Tibial nerve (tissue), 4 donors: Measurements from ENCODE around the gene ZNF618. TPM values are rescaled to one million over a fixed set of nuclear protein-coding genes. Genes with fewer than 3 reads are reported as not detected.

Experiments used
- DNase-seq, 2 donors: peaks; one replicate each; pipeline ENCODE4 v3.0.0-alpha.2; 2019; ENCODE audit warnings: low spot score in 2 of 2
- H3K27ac ChIP-seq, 4 donors: fragments of 200-600 bp; sonication (generic) in 3 of 4; one replicate each; pipeline ENCODE4 v1.5.1; 2017 to 2019; ENCODE audit warnings: mild to moderate bottlenecking in 1 of 4
- H3K27me3 ChIP-seq, 2 donors: fragments of 200-600 bp; sonication (generic) in 1 of 2; one replicate each; pipeline versions ENCODE4 v1.5.1 to v1.6.0; 2017 to 2019
- H3K36me3 ChIP-seq, 3 donors: fragments of 200-600 bp; sonication (generic); one replicate each; pipeline ENCODE4 v1.5.1; 2018 to 2019
- H3K4me1 ChIP-seq, 4 donors: fragments of 200-600 bp; sonication (generic) in 3 of 4; one replicate each; pipeline ENCODE4 v1.5.1; 2017 to 2019
- H3K4me3 ChIP-seq, 4 donors: fragments of 200-600 bp; sonication (generic) in 3 of 4; one replicate each; pipeline ENCODE4 v1.5.1; 2017 to 2019; ENCODE audit warnings: mild to moderate bottlenecking in 1 of 4, moderate library complexity in 1 of 4
- H3K9me3 ChIP-seq, 4 donors: fragments of 200-600 bp; sonication (generic) in 3 of 4; one replicate each; pipeline ENCODE4 v1.5.1; 2017 to 2019
- CTCF ChIP-seq, 5 experiments: fragments of 200-600 bp in 3 of 5; fragments of 450-650 bp in 2 of 5; sonication (generic) in 3 of 5; IDR thresholded peaks; one replicate each; pipeline ENCODE4 v1.5.1; 2016 to 2019; ENCODE audit warnings: antibody characterized with exemption in 5 of 5, mild to moderate bottlenecking in 3 of 5, moderate library complexity in 2 of 5
- EP300 ChIP-seq, 2 donors: sonication (generic); formaldehyde crosslinking; IDR thresholded peaks; one replicate each; pipeline ENCODE4 v1.6.1; 2017; ENCODE audit warnings: antibody characterized with exemption in 2 of 2, mild to moderate bottlenecking in 1 of 2
- POLR2A ChIP-seq, 2 donors: fragments of 450-650 bp; IDR thresholded peaks; one replicate each; pipeline ENCODE4 v1.6.1; 2017; ENCODE audit warnings: antibody characterized with exemption in 2 of 2, mild to moderate bottlenecking in 2 of 2, moderate library complexity in 2 of 2
- WGBS, 2 donors: methylation state at CpG; one replicate each; pipeline ENCODE4 v1.1.5; 2018; 5-methylcytosine and 5-hydroxymethylcytosine counted together
- total RNA-seq, 4 donors: library from RNA; depleted of rRNA; stranded (reverse); fragments of >200 nt; gene quantifications; one replicate each; pipeline ENCODE4 v1.1.0, GENCODE V29; 2016

Gene ZNF618
- total RNA-seq, 4 donors from 2014 or later: 7.3 to 11.6 (median 9.0) TPM

GRCh38 chr9:113858282-113858681, 17.8 kb upstream of the ZNF618 start:
- Histone ChIP-seq H3K4me3 (no peak overlapping the region), H3K27me3 (no peaks in the 10 kb centered on the region), H3K36me3 (no peaks in the 10 kb centered on the region), H3K27ac (peak overlapping the region in 1 of 4 donors; percentile 22), H3K4me1 (peaks cover 0 to 6% (median 0%) of the 10 kb centered on the region in 4 donors), H3K9me3 (no peaks in the 10 kb centered on the region)
- TF ChIP-seq POLR2A (IDR thresholded peaks at IDR 0.05): no peak
- TF ChIP-seq EP300 (IDR thresholded peaks at IDR 0.05): no peak
- no peak for TF ChIP-seq CTCF (IDR thresholded peaks at IDR 0.05)
- no peak for DNase-seq
- WGBS, 2 donors: 59 to 67% methylated on average over 1 of the region's 1 CpG

DNA sequence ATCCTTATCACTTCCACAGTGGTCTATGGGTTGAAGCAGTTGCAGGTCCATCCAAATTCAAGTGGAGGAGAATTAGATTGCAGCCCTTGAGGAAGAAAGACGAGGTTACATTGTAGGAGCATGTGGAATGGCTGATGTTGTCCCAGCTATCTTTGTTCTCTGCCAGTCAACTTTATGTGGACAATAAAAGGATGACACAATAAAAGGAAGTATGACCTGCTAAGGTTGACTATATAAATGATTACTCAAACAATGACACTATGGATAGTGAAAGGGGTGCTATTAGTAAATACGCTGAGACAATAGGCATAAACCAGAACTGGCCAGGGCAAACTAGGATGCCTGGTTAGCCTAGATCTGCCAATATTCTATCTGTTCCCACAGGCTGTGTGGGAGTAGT, 12.8 kb upstream of the ZNF618 start:
- Histone ChIP-seq H3K9me3 (no peaks in the 10 kb centered on the region), H3K4me1 (no peaks in the 10 kb centered on the region), H3K27ac (no peak overlapping the region), H3K27me3 (no peaks in the 10 kb centered on the region), H3K4me3 (no peak overlapping the region), H3K36me3 (no peaks in the 10 kb centered on the region)
- 88 to 93% methylated on average over 2 of the region's 2 CpGs for WGBS, 2 donors
- no peak for DNase-seq
- no peak for TF ChIP-seq EP300 (IDR thresholded peaks at IDR 0.05)
- TF ChIP-seq CTCF (IDR thresholded peaks at IDR 0.05): no peak
- no peak for TF ChIP-seq POLR2A (IDR thresholded peaks at IDR 0.05)

GRCh38 chr9:113868501-113868900, 7.6 kb upstream of the ZNF618 start:
- Histone ChIP-seq H3K36me3 (no peaks in the 10 kb centered on the region), H3K27ac (no peak overlapping the region), H3K4me3 (no peak overlapping the region), H3K4me1 (no peaks in the 10 kb centered on the region), H3K27me3 (no peaks in the 10 kb centered on the region), H3K9me3 (no peaks in the 10 kb centered on the region)
- DNase-seq: no peak
- 59 to 68% methylated on average over 3 of the region's 3 CpGs for WGBS, 2 donors
- no peak for TF ChIP-seq CTCF (IDR thresholded peaks at IDR 0.05)
- no peak for TF ChIP-seq EP300 (IDR thresholded peaks at IDR 0.05)
- TF ChIP-seq POLR2A (IDR thresholded peaks at IDR 0.05): no peak

DNA sequence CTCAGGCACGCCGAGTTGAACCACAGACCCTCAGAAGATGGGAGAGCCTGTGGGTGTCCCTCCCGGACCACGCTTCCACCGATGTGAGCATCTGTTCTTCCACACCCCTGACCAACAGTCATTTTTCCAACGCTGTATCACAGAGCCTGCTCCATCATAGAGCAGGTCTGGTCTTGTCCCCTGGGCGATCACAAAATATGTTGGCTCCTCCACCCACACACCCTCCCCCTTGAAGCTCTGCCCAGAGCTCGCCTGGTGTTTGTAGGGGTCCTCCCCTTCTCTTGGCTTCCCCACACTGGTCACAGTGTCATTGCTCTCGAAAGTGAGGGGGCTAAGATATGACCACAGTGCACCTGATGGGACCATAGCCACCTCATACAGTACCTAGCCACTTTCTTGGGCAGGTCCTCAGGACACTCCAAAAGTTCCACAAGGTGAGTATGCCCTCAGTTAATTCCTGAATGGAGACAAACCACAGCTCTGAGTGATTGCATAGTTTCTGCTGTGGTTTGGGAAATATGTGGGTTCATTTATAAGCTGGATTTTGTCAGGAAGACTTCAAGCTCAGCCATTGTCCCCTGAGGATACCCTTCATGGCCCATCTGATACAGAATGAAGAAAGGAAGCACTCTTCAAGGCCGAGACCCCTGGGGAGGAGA, 3.5 kb upstream of the ZNF618 start:
- Histone ChIP-seq H3K36me3 (no peaks in the 10 kb centered on the region), H3K27ac (no peak overlapping the region), H3K4me1 (peaks cover 0 to 13% (median 8%) of the 10 kb centered on the region in 4 donors), H3K4me3 (no peak overlapping the region), H3K27me3 (no peaks in the 10 kb centered on the region), H3K9me3 (no peaks in the 10 kb centered on the region)
- WGBS, 2 donors: 82 to 89% methylated on average over 10 of the region's 10 CpGs
- TF ChIP-seq POLR2A (IDR thresholded peaks at IDR 0.05) (no peak), CTCF (IDR thresholded peaks at IDR 0.05) (no peak), EP300 (IDR thresholded peaks at IDR 0.05) (no peak)
- DNase-seq: no peak

- DNase-seq: no peak
- 92 to 93% methylated on average over 5 of the region's 5 CpGs for WGBS, 2 donors
- Histone ChIP-seq H3K4me1 (peaks cover 0 to 22% (median 11%) of the 10 kb centered on the region in 4 donors), H3K36me3 (no peaks in the 10 kb centered on the region), H3K9me3 (no peaks in the 10 kb centered on the region), H3K4me3 (no peak overlapping the region), H3K27ac (no peak overlapping the region), H3K27me3 (no peaks in the 10 kb centered on the region)
- TF ChIP-seq POLR2A (IDR thresholded peaks at IDR 0.05) (no peak), CTCF (IDR thresholded peaks at IDR 0.05) (no peak), EP300 (IDR thresholded peaks at IDR 0.05) (no peak)
Measured at GRCh38 chr9:113873446-113873845, 2.7 kb upstream of the ZNF618 start.
